T follicular helper cell (primary cell): Measurements from ENCODE around the gene DCLK3.

Source experiments
- DNase-seq: peaks from one replicate; pipeline ENCODE4 v3.0.0-alpha.2; 2020; ENCODE audit warnings: low read depth

Gene DCLK3

GRCh38 chr3:36677331-36678007 is 86.9 kb downstream of the DCLK3 start:
- no peak for DNase-seq

DNA sequence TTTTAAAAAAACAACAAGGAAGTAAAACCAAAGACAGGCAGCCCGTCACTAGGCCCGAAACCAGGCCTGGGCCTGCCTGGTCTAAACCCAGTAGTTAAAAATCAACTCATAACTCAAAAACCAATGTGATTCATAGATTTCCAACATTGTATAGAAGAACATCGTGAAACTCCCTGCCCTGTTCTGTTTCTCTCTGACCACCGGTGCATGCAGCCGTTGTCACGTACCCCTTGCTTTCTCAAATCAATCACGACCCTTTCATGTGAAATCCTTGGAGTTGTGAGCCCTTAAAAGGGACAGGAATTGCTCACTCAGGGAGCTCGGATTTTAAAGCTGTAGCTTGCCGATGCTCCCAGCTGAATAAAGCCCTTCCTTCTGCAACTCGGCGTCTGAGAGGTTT is 89.5 kb downstream of the DCLK3 start:
- DNase-seq, result no peak

- DNase-seq, result no peak
These were observed 94.6 kb downstream of the DCLK3 start for GRCh38 chr3:36669764-36670163.

GRCh38 chr3:36666166-36666565 is 98.2 kb downstream of the DCLK3 start:
- no peak for DNase-seq

DNA sequence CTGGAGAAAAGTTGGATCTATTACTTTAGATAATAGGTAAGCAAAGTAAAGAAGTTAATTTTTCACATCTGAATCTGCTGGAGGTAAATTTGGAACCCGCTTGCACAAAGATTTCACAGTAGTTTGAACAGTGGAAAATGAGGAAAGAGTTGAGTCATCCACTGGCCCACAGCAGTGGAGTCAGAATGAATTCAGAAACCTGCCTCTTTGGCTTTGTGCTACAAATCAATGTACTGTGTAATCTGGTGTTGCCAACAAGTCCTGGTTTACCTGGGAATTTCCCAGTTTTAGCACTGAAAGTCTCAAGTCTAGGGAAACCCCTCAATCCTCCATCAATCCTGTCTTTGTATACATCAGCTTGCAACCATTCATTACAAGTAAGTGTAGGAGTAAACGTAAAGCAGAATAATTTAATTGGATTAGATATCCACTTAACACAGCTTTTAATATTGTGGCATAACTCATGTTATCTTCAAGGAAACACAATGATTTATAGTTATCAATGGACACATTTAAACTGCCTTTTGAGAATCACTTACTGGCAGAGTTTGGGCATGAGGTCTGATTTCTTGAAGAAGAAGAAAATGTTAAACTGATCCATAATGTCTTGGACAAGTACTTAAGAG is 100.6 kb downstream of the DCLK3 start:
- no peak for DNase-seq

DNA sequence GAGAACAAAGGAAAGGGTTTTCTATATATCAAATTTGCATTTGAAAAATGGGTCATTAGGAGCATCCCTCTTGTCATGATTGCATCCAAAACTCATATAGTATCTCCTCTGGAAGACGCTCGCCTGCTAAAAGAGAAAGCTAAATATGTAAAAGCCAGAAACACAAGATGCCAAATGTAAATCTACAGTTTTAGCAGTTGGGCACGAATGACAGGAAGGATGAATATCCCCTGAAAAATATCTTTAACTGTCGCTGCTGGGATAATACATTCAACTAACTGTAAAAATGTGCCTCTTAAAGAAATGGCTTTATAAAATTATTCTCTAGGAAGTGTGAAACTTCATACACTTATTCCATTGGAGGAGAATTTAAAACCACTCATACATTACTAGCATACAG is 101.7 kb downstream of the DCLK3 start:
- DNase-seq, result no peak
